ENCODE results near the gene NKX1-1.
"Not testable (repeated sequence)": the region's sequence is repeated elsewhere in the genome, so short reads cannot be mapped to it uniquely, and the experiment has no call there.

Gene NKX1-1

DNA sequence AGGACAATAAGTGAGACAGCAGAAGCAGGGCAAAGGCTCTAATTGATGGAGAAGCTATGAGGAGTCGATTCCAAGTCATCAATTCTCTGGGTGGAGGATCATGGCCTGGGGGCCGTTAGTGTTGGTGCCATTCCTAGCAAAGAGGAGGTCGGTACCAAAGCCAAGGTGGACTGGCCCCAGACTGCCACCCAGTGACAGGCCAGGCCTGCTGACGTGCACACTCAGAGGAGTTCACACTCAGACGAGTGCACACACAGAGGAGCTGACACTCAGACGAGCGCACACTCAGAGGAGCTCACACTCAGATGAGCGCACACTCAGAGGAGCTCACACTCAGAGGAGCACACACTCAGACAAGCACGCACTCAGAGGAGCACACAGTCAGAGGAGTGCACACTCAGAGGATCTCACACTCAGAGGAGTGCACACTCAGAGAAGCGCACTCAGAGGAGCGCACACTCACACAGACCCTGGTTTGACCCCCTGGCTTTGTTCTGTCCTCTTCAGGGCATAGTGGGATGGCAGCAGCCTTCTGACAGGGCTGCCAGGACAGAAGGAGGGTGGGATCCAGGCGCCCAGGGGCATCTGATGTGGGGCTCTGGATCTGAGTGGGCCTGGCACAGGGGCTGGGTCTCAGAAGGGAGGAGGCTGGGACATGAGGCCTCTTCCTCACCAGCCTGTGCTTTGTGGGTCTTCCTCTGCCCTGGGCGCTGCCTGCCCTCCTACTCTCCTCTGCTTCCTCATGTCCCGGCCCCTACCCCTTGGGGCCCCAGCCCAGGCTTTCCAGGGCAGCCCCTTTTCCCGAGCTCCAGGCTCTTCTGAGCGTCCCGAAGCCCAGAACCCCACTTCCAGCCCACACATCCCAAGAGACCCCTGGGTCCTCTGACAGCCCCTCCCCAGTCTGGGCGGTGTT, 41.7 kb upstream of the NKX1-1 start:
- TF ChIP-seq TAF1 (IDR thresholded peaks at IDR 0.05; ENCODE audit: low read depth, low read length) = no peak
- no peak for TF ChIP-seq SPI1 (IDR thresholded peaks at IDR 0.05; ENCODE audit: low read depth, low read length)
- no peak for TF ChIP-seq POU2F2 (IDR thresholded peaks at IDR 0.05; ENCODE audit: low read depth, low read length)
- TF ChIP-seq POLR2AphosphoS5 (IDR thresholded peaks at IDR 0.05; ENCODE audit: low read depth, low read length) = no peak
- TF ChIP-seq PAX5 (IDR thresholded peaks at IDR 0.05; ENCODE audit: insufficient read depth, low read length, severe bottlenecking) = no peak
- no peak for TF ChIP-seq POLR2A (IDR thresholded peaks at IDR 0.05; ENCODE audit: low read depth, low read length)
- no peak for FAIRE-seq
- peak; percentile 4 for DNase-seq (ENCODE audit: insufficient read length, low spot score)

DNA sequence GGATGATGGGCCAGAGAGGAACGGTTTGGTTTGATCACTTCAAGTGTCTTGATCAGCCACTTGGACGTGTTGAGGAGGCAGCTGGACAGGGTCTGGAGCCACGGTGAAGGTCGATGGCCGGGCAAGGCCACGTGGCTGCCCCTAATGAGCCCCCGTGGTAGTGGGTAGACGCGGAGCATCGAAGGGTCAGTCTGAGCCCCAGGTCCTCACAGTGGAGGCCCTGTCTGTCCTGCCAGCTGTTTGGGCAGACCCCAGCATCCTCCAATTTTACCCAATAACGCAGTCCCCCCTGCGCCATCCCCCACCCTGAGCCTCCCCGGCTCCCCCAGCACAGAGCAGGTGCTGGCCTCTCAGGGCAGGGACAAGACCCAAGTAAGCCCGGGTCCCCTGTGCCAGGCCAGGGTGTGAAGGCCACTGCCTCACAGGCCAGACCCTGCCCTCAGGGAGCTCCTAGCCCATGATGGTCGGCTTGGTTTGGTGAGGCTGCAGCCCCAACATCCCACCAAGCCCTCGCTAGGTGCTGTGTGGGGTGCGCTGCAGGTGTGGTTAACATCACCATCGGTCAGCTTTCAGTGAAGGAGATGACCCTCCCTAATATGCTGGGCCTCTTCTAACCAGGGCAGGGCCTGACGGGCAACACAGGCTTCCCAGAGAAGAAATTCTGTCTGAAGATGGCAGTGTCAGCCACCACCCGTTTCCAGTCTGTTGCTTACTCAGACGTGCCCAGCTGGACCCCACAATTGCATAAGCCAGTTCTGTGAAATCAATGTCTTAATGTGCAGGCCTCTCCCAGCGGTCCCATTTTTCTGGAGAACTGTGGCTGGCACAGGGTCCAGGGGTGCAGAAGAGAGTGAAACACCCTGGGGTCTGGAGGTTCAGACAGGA, 40.5 kb upstream of the NKX1-1 start:
- DNase-seq (ENCODE audit: insufficient read length, low spot score) = no peak
- FAIRE-seq = no peak
- no peak for TF ChIP-seq SPI1 (IDR thresholded peaks at IDR 0.05; ENCODE audit: low read depth, low read length)
- TF ChIP-seq PAX5 (IDR thresholded peaks at IDR 0.05; ENCODE audit: insufficient read depth, low read length, severe bottlenecking) = no peak
- no peak for TF ChIP-seq POLR2A (IDR thresholded peaks at IDR 0.05; ENCODE audit: low read depth, low read length)
- no peak for TF ChIP-seq POU2F2 (IDR thresholded peaks at IDR 0.05; ENCODE audit: low read depth, low read length)
- TF ChIP-seq POLR2AphosphoS5 (IDR thresholded peaks at IDR 0.05; ENCODE audit: low read depth, low read length) = no peak
- no peak for TF ChIP-seq TAF1 (IDR thresholded peaks at IDR 0.05; ENCODE audit: low read depth, low read length)

DNA sequence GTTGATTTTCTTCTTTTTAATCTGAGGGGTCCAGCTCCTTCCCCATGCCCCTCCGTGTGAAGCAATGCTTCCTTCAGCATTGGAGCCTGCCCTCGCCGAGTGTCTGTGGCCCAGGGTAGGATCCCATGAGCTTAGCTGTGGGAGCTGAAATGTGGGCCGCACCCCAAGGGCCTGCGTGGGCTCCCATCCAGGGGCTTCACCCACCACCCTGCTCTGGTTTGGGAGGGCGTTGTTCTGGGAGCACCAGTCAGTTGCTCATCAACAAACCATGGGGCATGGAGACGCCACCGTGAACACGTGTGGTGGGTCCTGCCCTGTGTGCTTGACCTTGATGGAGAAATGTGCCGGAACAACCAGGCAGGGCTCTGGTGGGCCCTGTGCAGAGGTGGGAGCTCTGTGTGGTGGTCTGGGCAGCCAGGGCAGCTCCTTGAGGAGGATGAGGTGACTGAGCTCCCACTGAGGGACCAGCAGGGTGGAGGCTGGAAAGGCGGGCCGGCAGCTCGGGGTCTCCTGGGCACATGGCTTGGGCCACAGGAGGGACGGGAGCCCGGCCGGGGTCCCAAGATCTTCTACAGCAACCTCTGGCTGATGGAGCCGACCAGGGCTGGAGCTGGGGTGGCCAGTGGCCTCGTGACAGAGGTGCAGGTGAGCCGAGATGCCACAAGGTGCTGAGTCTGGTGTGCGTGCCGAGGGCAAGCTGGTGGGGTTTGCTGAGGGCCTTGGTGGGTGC, 39.6 kb upstream of the NKX1-1 start:
- DNase-seq (ENCODE audit: insufficient read length, low spot score) (no peak), FAIRE-seq (no peak)
- no peak for TF ChIP-seq SPI1 (IDR thresholded peaks at IDR 0.05; ENCODE audit: low read depth, low read length)
- no peak for TF ChIP-seq POLR2A (IDR thresholded peaks at IDR 0.05; ENCODE audit: low read depth, low read length)
- no peak for TF ChIP-seq PAX5 (IDR thresholded peaks at IDR 0.05; ENCODE audit: insufficient read depth, low read length, severe bottlenecking)
- no peak for TF ChIP-seq POU2F2 (IDR thresholded peaks at IDR 0.05; ENCODE audit: low read depth, low read length)
- TF ChIP-seq POLR2AphosphoS5 (IDR thresholded peaks at IDR 0.05; ENCODE audit: low read depth, low read length) = no peak

DNA sequence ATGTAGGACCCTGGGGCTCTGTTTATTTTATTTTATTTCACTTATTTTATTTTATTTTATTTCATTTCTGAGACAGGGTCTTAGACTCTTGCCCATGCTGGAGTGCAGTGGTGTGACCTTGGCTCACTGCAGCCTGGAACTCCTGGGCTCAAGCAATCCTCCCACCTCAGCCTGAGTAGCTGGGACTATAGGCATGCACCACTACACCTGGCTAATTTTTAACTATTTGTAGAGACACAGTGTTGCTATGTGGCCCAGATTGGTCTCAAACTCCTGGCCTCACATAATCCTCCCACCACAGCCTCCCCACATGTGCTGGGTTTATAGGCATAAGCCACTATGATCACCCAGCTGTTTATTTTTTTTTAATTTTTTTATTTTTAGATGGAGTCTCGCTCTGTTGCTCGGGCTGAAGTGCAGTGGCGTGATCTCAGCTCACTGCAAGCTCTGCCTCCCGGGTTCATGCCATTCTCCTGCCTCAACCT, 37.5 kb upstream of the NKX1-1 start:
- FAIRE-seq; DNase-seq (ENCODE audit: insufficient read length, low spot score): not testable (repeated sequence)

DNA sequence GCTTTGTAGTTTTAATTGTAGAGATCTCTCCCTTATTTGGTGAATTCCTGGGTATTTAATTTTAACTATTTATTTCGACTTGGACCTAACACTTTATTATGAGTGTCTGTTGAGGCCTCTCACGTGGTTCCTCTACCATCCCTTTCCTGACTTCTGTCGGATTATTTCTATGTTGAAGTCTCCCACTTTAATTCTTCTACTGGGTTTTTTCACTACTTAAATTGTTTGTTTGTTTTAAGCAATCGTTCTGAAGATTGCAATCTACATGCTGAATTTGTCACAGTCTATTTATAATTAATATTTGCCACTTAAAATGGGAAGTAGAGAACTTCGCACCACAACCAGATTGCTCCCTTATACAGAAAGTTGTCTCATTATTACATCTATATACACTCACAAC, 20.8 kb upstream of the NKX1-1 start:
- TF ChIP-seq POLR2A (IDR thresholded peaks at IDR 0.05; ENCODE audit: low read depth, low read length) = no peak
- FAIRE-seq (no peak), DNase-seq (ENCODE audit: insufficient read length, low spot score) (no peak)

DNA sequence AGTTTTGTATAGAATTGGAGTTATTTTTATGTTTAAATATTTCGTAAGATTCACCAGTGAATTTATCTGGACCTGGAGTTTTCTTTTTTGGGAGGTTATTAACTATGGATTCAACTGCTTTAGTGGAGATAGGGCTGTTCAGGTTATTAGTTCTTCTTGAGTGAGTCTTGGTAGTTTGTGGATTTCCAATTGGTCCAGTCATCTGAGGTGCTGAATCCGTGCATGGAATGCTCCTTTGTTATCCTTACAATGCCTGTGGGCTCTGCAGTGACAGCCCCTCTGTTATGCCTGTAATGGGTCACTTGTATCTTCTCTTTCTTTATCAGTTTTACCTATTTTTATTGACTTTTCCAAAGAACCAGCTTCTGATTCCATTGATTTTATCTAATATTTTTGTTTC, 15.4 kb upstream of the NKX1-1 start:
- TF ChIP-seq PAX5 (IDR thresholded peaks at IDR 0.05; ENCODE audit: insufficient read depth, low read length, severe bottlenecking) (no peak), TAF1 (IDR thresholded peaks at IDR 0.05; ENCODE audit: low read depth, low read length) (no peak), POU2F2 (IDR thresholded peaks at IDR 0.05; ENCODE audit: low read depth, low read length) (no peak), POLR2AphosphoS5 (IDR thresholded peaks at IDR 0.05; ENCODE audit: low read depth, low read length) (no peak), POLR2A (IDR thresholded peaks at IDR 0.05; ENCODE audit: low read depth, low read length) (no peak), SPI1 (IDR thresholded peaks at IDR 0.05; ENCODE audit: low read depth, low read length) (no peak)
- FAIRE-seq = no peak
- no peak for DNase-seq (ENCODE audit: insufficient read length, low spot score)

DNA sequence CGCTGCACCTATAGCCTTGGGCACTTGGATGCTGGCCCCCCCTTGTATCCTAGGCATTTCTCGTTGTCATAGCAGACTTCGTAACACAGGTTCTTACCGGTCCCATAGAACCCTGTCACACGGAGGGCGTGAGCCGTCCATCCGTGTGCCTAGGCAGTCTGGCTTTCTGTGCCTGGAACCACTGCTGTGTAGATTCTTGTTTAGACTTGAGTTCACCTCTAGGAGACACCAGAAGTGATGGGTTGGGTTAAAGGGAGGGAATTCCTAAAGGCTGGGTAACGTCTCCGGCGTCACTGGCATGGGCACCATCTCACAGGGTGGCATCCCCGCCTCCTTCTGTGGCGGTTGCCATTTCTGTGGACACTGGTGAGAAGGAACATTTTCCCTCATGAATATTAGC, 13.5 kb upstream of the NKX1-1 start:
- no peak for TF ChIP-seq TAF1 (IDR thresholded peaks at IDR 0.05; ENCODE audit: low read depth, low read length)
- no peak for TF ChIP-seq POLR2AphosphoS5 (IDR thresholded peaks at IDR 0.05; ENCODE audit: low read depth, low read length)
- TF ChIP-seq PAX5 (IDR thresholded peaks at IDR 0.05; ENCODE audit: insufficient read depth, low read length, severe bottlenecking) = no peak
- TF ChIP-seq SPI1 (IDR thresholded peaks at IDR 0.05; ENCODE audit: low read depth, low read length) = no peak
- no peak for TF ChIP-seq POLR2A (IDR thresholded peaks at IDR 0.05; ENCODE audit: low read depth, low read length)
- TF ChIP-seq POU2F2 (IDR thresholded peaks at IDR 0.05; ENCODE audit: low read depth, low read length) = no peak
- no peak for DNase-seq (ENCODE audit: insufficient read length, low spot score)
- FAIRE-seq = no peak

DNA sequence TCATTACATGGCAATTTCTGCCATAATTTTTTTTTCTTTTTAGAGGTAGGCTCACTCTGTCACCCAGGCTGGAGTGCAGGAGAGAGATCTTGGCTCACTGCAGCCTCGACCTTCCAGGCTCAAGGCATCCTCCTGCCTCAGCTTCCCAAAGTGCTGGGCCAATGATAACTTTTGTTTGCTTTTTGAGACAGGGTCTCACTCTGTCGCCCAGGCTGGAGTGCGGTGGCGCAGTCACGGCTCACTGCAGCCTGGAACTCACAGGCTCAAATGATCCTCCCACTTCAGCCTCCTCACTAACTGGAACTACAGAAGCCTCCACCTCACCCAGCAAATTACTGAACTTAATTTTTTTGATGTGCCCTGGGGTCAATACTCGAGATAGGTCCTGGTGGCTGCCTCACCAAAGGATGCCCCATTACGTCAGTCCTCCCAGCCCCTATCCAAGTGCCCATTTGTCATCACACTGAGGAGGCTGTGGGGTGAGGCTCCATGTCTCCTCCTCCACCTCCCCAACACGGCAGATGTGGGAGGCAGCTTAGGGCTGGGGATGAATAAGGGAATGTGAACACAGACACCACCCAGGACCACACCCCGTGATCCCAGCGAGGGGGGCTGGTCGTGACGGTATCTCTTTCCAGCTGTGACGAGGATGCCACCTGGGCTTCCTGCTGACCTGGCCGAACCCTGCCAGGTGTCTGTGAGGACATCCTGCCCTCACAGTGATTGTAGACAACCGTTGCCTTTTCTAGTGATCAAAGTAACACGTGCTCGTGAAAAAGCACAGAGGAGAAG, 12.4 kb upstream of the NKX1-1 start:
- DNase-seq (ENCODE audit: insufficient read length, low spot score) (no peak), FAIRE-seq (no peak)
- TF ChIP-seq TAF1 (IDR thresholded peaks at IDR 0.05; ENCODE audit: low read depth, low read length) = no peak

Data from GM12891 (cell line).